GM21526 (cell line): Measurements from ENCODE around the gene SRP54.
"Not testable (repeated sequence)": the region's sequence is repeated elsewhere in the genome, so short reads cannot be mapped to it uniquely, and the experiment has no call there.

ENCODE experiments used
- ATAC-seq: cut with Tn5 transposase; IDR thresholded peaks from one replicate; pipeline ENCODE4 v1.9.1; 2021; ENCODE audit warnings: moderate library complexity; ENCODE audit not compliant: unreplicated experiment, low FRiP score

SRP54 gene

GRCh38 chr14:34982421-34983147, at the start of gene SRP54:
SRP54 (plus strand) TSS chr14:34982992; CDS start chr14:34996710, 13,718 bp downstream.
- peak; percentile 84 for ATAC-seq

- ATAC-seq: no peak
Observed at GRCh38 chr14:34933301-34933700, 49.5 kb upstream of the SRP54 start.

DNA sequence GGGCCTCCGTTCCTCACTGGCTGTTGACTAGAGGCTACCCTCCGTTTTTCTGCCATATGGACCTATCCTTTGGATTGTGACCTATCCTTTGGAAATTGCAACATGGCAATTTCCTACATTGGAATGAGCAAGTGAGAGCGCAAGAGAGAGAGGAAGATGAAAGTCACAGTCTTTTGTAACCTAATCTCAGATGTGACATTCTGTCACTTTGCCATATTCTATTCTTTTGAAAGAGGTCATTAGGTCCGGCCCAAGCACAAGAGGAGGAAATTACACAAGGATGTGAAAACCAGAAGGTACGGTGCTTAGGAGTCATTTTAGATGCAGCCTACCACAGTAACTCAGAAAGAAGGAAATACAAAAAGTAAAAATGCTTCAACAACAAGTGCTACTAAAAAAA, 47.3 kb upstream of the SRP54 start:
- ATAC-seq: no peak

GRCh38 chr14:34937442-34937841, 45.4 kb upstream of the SRP54 start:
- no peak for ATAC-seq

DNA sequence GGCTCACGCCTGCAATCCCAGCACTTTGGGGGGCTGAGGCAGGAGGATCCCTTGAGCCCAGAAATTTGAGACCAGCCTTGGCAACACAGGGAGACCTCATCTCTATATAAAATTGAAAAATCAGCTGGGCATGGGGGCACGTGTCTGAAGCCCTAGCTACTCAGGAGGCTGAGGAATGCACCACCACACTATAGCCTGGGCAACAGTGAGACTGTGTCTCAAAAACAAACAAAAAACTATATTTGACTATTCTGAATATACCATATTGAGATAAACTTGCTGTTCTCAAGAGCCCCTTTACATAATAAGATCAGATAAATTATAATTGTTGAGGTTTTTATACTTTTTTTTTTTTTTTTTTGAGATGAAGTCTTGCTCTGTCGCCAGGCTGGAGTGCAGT, 44.9 kb upstream of the SRP54 start:
- ATAC-seq: no peak

- ATAC-seq: no peak
Observed at GRCh38 chr14:34943506-34943905, 39.3 kb upstream of the SRP54 start.

DNA sequence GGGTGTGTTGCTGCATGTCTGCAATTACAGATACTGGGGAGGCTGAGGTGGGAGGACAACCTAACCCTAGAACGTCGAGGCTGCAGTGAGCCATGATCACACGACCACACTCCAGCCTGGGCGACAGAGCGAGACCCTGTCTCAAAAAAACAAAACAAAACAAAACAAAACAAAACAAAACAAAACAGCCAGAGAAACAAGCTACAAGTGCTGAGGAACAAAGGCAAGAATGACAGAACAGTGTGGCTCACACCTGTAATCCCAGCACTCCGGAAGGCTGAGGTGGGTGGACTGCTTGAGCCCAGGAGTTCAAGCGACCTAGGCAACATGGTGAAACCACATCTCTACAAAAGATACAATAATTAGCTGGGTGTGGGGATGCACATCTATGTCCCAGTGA, 38.0 kb upstream of the SRP54 start:
- no peak for ATAC-seq

DNA sequence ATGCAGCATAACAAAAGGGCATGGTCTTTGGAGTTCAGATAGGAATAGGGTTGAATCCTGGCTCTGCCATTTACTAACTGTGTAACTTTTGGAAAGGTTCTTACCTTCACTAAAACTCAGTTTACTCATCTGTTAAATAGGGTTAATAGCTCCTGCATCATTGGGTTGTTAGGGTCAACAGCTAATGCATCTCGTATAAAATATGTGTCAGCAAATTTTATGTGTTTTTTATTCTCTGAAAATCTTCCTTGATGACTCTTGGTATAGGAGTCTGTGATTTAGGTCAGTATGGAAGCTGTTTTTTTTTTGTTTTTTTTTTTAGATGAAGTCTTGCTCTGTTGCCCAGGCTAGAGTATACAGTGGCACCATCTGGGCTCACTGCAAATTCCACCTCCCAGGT, 36.1 kb upstream of the SRP54 start:
- no peak for ATAC-seq

DNA sequence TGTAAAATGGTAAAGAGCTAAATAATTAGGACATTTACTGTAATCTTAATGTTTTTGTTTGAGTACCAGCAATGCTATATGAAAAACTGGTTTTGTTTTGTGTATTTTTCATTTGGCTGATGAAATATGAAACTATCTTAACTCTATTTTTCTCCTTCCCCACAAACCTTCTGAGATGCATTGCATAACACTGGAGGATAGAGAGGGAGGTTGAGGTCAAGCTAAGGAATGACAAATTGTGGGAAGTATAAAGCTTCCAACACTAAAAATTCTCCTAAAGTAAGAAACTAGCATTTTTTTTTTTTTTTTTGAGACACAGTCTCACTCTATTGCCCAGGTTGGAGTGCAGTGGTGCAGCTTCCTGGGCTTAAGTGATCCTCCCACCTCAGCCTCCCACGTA, 31.5 kb upstream of the SRP54 start:
- no peak for ATAC-seq

DNA sequence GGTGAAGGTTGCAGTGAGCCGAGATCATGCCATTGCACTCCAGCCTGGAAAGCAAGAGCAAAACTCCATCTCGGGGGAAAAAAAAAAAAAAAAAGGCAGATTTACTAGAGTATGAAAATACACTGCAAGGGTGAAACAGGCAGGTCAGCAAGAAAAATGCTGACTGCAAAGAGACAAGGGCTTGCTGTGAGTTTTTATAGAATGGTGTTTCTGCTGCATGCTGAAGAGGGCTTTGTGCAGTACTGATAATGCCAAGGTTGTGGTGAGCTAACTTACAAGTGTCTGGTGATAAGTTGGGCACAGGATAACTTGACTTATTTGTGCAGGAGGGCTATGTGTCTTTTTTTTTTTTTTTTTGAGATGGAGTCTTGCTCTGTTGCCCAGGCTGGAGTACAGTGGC, 25.9 kb upstream of the SRP54 start:
- ATAC-seq: no peak

DNA sequence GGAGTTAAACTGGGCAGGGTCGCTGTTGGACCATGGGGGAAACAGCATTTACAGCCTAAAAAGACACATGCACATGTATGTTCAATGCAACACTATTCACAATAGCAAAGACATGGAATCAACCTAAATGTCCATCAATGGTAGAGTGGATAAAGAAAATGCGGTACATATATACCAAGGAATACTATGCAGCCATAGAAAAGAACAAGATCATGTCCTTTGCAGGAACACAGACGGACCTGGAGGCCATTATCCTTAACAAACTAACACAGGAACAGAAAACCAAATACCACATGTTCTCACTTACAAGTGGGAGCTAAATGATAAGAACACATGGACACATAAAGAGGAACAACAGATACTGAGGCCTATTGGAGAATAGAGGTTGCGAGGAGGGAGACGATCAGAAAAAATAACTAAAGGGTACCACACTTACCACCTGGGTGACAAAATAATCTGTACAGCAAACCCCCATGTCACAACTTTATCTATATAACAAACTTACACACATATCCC, 25.0 kb upstream of the SRP54 start:
- no peak for ATAC-seq

DNA sequence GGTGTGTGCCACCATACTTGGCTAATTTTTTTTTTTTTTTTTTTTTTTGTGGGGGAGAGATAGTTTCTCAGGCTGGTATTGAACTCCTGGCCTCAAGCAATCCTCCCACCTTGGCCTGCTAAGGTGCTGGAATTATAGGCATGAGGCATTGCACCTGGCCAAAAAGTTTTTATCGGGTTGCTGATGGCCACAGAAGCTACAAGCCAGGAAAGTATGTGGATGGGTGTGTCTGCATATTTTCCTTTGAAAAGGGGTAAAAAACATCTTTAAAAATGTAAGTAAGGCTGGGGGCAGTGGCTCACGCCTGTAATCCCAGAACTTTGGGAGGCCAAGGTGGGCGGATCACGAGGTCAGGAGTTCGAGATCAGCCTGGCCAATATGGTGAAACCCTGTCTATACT, 20.7 kb upstream of the SRP54 start:
- ATAC-seq: not testable (repeated sequence)

DNA sequence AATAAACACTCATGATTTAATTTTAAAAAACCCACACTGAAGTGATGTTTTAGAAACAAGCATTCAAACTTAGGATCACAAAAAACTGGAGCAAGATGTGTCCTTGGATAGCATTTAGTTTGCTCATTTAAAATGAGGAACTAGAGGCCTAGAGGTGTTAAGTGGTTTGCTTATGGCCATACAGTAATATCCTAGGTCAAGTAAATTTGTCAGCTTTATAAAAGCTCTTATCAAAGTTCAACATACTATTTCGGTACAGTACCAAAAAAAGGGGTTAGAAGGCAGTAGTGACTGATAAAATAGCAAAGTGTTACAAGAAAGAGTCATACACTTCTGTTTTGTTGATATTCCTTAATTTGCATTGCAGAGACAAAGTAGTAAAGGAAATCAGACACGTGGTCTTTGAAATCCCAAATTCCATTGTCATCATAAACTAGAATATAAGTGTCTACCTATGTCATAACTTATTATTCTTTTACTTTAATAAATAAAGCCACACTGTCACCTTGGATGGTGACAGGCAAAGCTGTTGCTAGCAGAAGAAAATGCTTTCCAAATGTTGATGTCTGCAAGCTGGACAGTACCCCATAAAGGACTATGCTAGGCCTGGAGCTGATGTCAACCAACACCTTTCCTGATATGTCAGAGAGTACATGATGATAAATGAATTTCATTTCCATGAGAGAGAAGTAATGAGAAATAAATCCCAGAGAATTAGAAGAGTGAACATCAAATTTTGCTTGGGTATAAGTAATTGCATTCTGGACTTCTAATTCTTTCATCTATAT, 17.6 kb upstream of the SRP54 start:
- ATAC-seq: no peak

- no peak for ATAC-seq
Observed at GRCh38 chr14:34965912-34966311, 16.9 kb upstream of the SRP54 start.

GRCh38 chr14:34966413-34966812, 16.4 kb upstream of the SRP54 start:
- ATAC-seq: peak; percentile 71

- ATAC-seq: no peak
Observed at GRCh38 chr14:34970665-34971064, 12.1 kb upstream of the SRP54 start.

- no peak for ATAC-seq
Observed at GRCh38 chr14:34971381-34971780, 11.4 kb upstream of the SRP54 start.

- ATAC-seq: no peak
Observed at GRCh38 chr14:34971801-34972200, 11.0 kb upstream of the SRP54 start.

DNA sequence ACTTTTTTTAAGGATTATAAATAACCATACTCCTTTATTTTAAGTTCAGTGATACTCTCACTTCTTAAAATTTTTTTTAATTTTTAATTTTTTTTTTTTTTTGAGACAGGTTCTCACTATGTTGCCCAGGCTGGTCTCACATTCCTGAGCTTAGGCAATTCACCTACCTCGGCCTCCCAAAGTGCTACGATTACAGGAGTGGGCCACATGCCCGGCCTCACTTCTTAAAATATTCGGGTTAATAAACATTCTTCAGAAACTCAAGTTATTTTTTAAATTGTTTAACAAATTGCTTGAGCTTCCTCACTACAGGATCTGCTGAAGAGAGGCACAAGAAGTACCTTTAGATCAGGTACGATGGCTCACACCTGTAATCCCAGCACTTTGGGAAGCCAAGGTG, 4.3 kb upstream of the SRP54 start:
- no peak for ATAC-seq

DNA sequence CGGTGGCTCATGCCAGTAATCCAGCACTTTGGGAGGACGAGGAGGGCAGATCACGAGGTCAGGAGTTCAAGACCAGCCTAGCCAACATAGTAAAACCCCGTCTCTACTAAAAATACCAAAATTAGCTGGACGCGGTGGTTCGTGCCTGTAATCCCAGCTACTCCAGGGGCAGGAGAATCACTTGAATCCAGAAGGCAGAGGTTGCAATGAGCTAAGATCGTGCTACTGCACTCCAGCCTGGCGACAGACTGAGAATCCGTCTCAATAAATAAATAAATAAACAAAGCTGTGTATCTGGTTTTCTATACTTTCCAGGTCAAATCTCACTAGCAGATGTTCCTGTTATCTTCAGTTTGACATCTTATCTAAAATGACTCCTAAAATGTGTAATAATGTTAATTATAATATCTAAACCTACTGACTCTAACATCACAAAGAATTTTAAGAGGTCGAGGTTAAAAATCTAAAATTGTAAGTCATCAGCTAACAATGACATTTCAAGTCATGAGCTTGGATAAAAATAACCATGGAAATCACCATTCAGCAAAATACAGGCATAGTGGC, 2.4 kb upstream of the SRP54 start:
- ATAC-seq: no peak

DNA sequence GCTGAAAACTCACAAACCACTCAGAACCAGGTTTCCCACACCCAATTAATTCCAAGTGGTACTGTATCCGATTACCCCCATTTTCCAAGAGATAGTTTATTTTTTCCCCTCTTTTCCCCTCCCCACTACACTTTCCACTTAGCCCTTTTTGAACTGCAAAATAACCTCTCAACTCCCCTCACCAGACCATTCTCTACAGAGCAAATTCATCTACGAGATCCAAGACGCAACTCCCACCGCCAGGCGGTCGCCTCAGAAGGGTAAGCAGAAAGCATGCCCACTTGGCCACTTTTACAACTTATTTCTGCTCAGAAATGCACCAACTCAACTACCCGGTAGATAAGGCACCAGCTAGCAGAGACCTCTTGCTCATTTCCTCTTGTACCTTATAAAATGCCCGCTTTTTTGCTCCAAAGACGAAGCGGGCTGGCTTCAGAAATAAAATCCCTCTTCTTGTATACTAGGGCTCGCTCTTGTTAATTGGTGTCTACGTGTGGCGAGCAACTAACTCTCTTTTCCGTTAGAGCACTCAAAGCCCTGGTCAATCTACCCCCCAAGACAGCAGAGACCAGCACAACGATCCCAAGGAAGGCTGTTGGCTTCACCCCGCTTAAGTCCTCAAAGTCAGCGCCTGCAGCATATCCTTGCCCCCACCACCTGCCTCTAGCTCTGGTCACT, 910 bp upstream of the SRP54 start:
- ATAC-seq: peak; percentile 3
